Measurements from ENCODE around the gene UBE2Z. TPM values are rescaled to one million over a fixed set of nuclear protein-coding genes. Genes with fewer than 3 reads are reported as not detected.
A peak's percentile ranks its signal among the peaks of the same experiment; 100 is the strongest.

The UBE2Z gene
- total and polyA plus RNA-seq, 11 donors = 19.3 to 59.0 (median 41.0) TPM

DNA sequence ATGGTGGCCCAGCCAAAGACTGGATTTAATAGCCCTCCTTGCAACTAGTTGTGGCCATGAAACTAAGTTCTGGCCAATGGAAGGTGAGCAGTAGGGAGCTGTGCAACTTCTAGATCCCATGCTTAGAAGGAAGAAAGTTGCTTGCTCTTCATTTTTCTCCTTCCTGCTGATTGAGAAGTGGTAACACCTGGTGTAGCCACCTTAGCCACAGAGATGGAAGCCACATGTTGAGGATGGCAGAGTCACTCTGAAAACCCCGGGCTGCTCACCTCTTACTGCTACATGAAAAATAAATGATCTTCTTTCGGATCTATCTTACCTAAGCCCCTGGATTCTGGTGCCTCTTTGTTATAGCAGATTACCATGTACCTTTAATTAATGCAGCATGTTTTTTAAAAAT is 25.9 kb upstream of the UBE2Z start:
- intact Hi-C loops (cut with DNase I) = loop anchor here in 7 of 10 donors (5.0 to 10.0 kb wide), 7 partner anchors 143 to 210 kb away; partner anchors contain the start of genes HOXB13 (in 3 of the 7), PRAC1 (in 2 of the 7) and PRAC2 (in 2 of the 7)
- H3K9me3 ChIP-seq = no peaks in the 10 kb centered on the region
- ATAC-seq = no peak

GRCh38 chr17:48883171-48883570 is 25.0 kb upstream of the UBE2Z start:
- Histone ChIP-seq H3K4me3 (no peak overlapping the region), H3K27ac (no peak overlapping the region), H3K27me3 (no peaks in the 10 kb centered on the region), H3K9me3 (no peaks in the 10 kb centered on the region), H3K36me3 (no peaks in the 10 kb centered on the region), H3K4me1 (peaks cover 0 to 8% (median under 1%) of the 10 kb centered on the region in 12 donors)
- TF ChIP-seq POLR2A (IDR thresholded peaks at IDR 0.05) = no peak
- TF ChIP-seq, protein P1, sequence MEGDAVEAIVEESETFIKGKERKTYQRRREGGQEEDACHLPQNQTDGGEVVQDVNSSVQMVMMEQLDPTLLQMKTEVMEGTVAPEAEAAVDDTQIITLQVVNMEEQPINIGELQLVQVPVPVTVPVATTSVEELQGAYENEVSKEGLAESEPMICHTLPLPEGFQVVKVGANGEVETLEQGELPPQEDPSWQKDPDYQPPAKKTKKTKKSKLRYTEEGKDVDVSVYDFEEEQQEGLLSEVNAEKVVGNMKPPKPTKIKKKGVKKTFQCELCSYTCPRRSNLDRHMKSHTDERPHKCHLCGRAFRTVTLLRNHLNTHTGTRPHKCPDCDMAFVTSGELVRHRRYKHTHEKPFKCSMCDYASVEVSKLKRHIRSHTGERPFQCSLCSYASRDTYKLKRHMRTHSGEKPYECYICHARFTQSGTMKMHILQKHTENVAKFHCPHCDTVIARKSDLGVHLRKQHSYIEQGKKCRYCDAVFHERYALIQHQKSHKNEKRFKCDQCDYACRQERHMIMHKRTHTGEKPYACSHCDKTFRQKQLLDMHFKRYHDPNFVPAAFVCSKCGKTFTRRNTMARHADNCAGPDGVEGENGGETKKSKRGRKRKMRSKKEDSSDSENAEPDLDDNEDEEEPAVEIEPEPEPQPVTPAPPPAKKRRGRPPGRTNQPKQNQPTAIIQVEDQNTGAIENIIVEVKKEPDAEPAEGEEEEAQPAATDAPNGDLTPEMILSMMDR (IDR thresholded peaks at IDR 0.05) = no peak
- intact Hi-C loops (cut with DNase I) = loop anchor here in 7 of 10 donors (5.0 to 10.0 kb wide), 7 partner anchors 142 to 211 kb away; partner anchors contain the start of genes HOXB13 (in 3 of the 7), PRAC1 (in 2 of the 7) and PRAC2 (in 2 of the 7)
- WGBS, 4 donors = 57 to 71% (median 61%) methylated on average over 10 of the region's 10 CpGs
- DNase-seq (no peak), ATAC-seq (no peak)

More for the DNA sequence above, 25.9 kb upstream of the UBE2Z start:
- TF ChIP-seq, protein P1 (IDR thresholded peaks at IDR 0.05) = no peak
- no peak for TF ChIP-seq POLR2A (IDR thresholded peaks at IDR 0.05)
- Histone ChIP-seq H3K36me3 (no peaks in the 10 kb centered on the region), H3K27ac (no peak overlapping the region), H3K4me3 (no peak overlapping the region), H3K27me3 (no peaks in the 10 kb centered on the region), H3K4me1 (peaks cover 0 to 9% (median 2%) of the 10 kb centered on the region in 12 donors)
- no peak for DNase-seq
- WGBS, 4 donors = 88 to 92% (median 89%) methylated on average over 2 of the region's 2 CpGs

DNA sequence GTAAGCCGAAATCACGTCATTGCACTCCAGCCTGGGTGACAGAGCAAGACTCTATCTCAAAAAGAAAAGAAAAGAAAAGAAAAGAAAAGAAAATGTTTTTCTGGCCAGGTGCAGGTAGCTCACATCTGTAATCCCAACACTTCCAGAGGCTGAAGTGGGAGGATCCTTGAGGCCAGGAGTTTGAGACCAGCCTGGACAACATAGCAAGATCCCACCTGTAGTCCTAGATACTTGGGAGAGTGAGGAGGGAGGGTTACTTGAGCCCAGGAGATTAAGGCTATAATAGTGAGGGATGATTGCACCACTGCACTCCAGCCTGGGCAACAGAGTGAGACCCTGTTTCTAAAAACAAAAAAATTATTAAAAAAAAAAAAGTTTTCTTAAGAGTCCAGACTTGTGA is 18.1 kb upstream of the UBE2Z start:
- peaks cover 0 to 10% (median 7%) of the 10 kb centered on the region in 9 donors for H3K36me3 ChIP-seq
- no peak for TF ChIP-seq POLR2A (IDR thresholded peaks at IDR 0.05)
- TF ChIP-seq, protein P1 (IDR thresholded peaks at IDR 0.05) = no peak
- WGBS, 4 donors = 88 to 97% (median 92%) methylated on average over 2 of the region's 2 CpGs
- DNase-seq (no peak), ATAC-seq (no peak)
- intact Hi-C loops (cut with DNase I) = loop anchor here in 2 of 10 donors (5.0 kb wide), 2 partner anchors 52 to 142 kb away; partner anchors contain the start of gene SNF8 (in 1 of the 2)
- H3K4me3 ChIP-seq = no peak overlapping the region
- H3K4me1 ChIP-seq = peaks cover 0 to 29% (median 15%) of the 10 kb centered on the region in 12 donors
- no peak overlapping the region for H3K27ac ChIP-seq
- H3K9me3 ChIP-seq = no peaks in the 10 kb centered on the region
- no peaks in the 10 kb centered on the region for H3K27me3 ChIP-seq

DNA sequence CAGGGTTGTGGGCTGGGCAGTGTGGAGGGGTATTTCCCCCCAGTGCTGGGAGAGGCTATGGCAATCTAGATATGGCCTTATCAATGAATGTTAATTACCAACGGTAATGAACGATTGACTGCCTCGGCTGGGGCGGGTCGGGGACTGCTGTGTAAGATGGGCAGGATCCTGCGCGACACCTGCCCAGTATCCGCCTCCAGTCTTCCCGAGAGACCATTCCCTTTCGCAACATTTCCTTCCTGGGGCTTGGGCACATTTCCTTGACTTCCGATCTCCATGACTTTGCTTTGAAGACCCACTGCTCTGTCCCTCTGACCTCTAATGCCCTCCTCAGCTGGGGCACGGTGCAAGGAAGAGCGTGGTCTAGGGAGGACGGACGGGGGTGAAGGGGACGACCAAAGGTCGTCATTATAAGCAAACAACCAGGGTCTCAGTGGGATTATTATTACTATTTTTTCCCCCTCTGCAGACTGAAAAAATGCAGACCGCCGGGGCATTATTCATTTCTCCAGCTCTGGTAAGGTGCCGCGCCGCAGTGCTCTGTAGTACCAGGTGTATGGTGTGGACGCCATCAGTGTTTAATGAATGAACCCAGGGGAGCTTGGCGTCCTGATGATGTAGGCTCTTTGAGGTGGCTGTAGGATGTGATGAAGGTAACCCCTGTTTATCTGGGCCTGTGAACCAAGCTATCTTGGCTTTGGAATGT is 15.1 kb upstream of the UBE2Z start:
- Histone ChIP-seq H3K9me3 (no peaks in the 10 kb centered on the region), H3K4me3 (peak overlapping the region; percentile 56 to 97 (median 80)), H3K27ac (peak overlapping the region; percentile 75 to 95 (median 90)), H3K36me3 (peaks cover 0 to 40% (median 37%) of the 10 kb centered on the region in 9 donors), H3K4me1 (peaks cover 0 to 34% (median 15%) of the 10 kb centered on the region in 12 donors), H3K27me3 (no peaks in the 10 kb centered on the region)
- intact Hi-C loops (cut with DNase I) = loop anchor here in 5 of 10 donors (1.0 to 5.0 kb wide), 4 partner anchors 15 to 139 kb away; partner anchors contain the start of genes UBE2Z (in 5 of the 5) and SNF8 (in 1 of the 5)
- DNase-seq = peak in 1 of 5 donors; percentile 40
- WGBS, 4 donors = 1 to 2% (median 1%) methylated on average over 24 of the region's 24 CpGs
- TF ChIP-seq, protein P1 (IDR thresholded peaks at IDR 0.05) = no peak
- peak in 1 of 2 donors; percentile 27 for TF ChIP-seq POLR2A (IDR thresholded peaks at IDR 0.05)
- peak in 2 of 4 donors; percentile 1 to 6 for ATAC-seq
